OCI-LY1 (cell line): Measurements from ENCODE around the gene CRADD.
"Not testable (repeated sequence)": the region's sequence is repeated elsewhere in the genome, so short reads cannot be mapped to it uniquely, and the experiment has no call there.

ENCODE experiments used
- CTCF ChIP-seq: fragments of 200-600 bp; sonication (generic), shearing (Covaris generic); IDR thresholded peaks from 2 replicates; pipeline ENCODE4 v1.5.1; 2017; ENCODE audit warnings: mild to moderate bottlenecking, antibody characterized with exemption, low read length, moderate library complexity, mixed read lengths
- EZH2 ChIP-seq: fragments of 200-600 bp; sonication (generic), shearing (Covaris generic); IDR thresholded peaks from 2 replicates; pipeline ENCODE4 v1.8.0; 2017; ENCODE audit warnings: borderline replicate concordance, mixed run types, mild to moderate bottlenecking, antibody characterized with exemption, low read length, moderate library complexity, mixed read lengths

DNA sequence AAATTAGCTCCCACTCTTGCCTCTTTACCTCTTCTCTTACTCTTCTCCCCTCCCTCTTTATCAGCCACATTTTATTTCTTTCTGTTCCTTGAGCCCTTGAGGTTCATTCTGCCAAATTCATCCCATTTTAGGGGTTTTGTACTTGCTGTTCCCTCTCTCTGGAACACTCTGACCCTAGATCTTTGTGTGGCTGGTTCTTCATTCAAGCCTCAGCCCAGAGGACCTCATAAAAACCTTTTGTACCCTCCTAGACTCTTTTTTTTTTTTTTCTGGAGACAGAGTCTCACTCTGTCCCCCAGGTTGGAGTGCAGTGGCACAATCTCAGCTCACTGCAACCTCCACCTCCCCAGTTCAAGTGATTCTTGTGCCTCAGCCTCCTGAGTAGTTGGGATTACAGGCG lies 34.3 kb downstream of the CRADD start:
- not testable (repeated sequence) for TF ChIP-seq CTCF, EZH2
